Stimulated activated CD4-positive, alpha-beta T cell treated with anti-CD3 and anti-CD28 coated beads, Interleukin-1b, Interleukin-23, amount 100 ng/mL, for 48 hours (primary cell): ENCODE measurements around the gene ILDR2.
"Not testable (repeated sequence)": the region's sequence is repeated elsewhere in the genome, so short reads cannot be mapped to it uniquely, and the experiment has no call there.

ENCODE experiments used
- DNase-seq: peaks from one replicate; pipeline ENCODE4 v3.0.0-alpha.2; 2020

Gene ILDR2

GRCh38 chr1:166884040-166884642 is 91.2 kb downstream of the ILDR2 start:
- DNase-seq = peak; percentile 44

- no peak for DNase-seq
These were observed 92.4 kb downstream of the ILDR2 start for GRCh38 chr1:166882893-166883292.

- DNase-seq = not testable (repeated sequence)
These were observed 97.0 kb downstream of the ILDR2 start for GRCh38 chr1:166878173-166878917.

- DNase-seq = no peak
These were observed 98.9 kb downstream of the ILDR2 start for GRCh38 chr1:166876540-166876838.

- peak; percentile 99 for DNase-seq
These were observed 99.4 kb downstream of the ILDR2 start, which contains the start of gene TADA1 for GRCh38 chr1:166875734-166876539. Gene TADA1 (minus strand): TSS chr1:166876264. CDS start chr1:166876233, 31 bp downstream.

- DNase-seq = no peak
These were observed 100.0 kb downstream of the ILDR2 start for GRCh38 chr1:166875302-166875733.

- no peak for DNase-seq
These were observed 100.9 kb downstream of the ILDR2 start for GRCh38 chr1:166874464-166874863.

GRCh38 chr1:166870584-166870983 is 104.8 kb downstream of the ILDR2 start:
- no peak for DNase-seq

- DNase-seq = no peak
These were observed 105.8 kb downstream of the ILDR2 start for GRCh38 chr1:166869318-166870099.

GRCh38 chr1:166868639-166869038 is 106.7 kb downstream of the ILDR2 start:
- no peak for DNase-seq

- no peak for DNase-seq
These were observed 109.4 kb downstream of the ILDR2 start for GRCh38 chr1:166865926-166866325.

GRCh38 chr1:166859597-166859996 is 115.7 kb downstream of the ILDR2 start:
- DNase-seq = no peak

- DNase-seq = no peak
These were observed 116.5 kb downstream of the ILDR2 start for GRCh38 chr1:166858726-166859419.
